ENCODE data around the gene PDE4D. TPM values are rescaled to one million over a fixed set of nuclear protein-coding genes. Genes with fewer than 3 reads are reported as not detected.
"Not testable (repeated sequence)": the region's sequence is repeated elsewhere in the genome, so short reads cannot be mapped to it uniquely, and the experiment has no call there.

The PDE4D gene
- total RNA-seq, 1 donor from 2014 or later: 35.1 TPM

DNA sequence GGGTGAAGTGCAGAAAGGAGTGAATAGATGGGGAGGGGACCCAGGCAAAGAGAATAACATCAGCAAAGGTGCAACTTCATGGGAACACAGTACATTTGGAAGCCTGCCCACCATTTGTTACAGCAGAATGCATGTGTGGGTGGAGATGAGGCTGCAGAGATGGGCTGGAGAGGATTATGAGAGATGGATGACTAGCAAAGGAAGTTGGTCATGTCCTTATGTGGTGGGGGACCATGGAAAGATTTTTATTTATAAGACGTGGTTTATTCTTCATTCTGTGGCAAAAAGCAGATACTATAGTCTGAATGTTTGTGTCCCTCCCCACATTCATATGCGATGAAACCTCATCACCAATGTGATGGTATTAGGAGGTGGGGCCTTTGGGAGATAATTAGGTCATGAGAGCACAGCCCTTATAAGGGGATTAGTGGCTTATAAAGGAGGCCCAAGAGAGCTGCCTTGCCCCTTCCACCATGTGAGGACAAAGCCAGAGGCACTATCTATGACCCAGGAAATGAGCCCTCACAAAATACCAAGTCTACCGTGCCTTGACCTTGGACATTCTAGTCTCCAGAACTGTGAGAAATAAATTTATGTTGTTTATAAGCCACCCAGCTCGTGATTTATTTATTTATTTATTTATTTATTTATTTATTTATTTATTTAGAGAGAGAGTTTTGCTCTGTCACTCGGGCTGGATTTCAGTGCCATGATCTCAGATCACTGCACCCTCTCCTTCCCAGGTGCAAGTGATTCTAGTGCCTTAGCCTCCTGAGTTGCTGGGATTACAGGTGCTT lies 827.0 kb downstream of the PDE4D start:
- DNase-seq: no peak

DNA sequence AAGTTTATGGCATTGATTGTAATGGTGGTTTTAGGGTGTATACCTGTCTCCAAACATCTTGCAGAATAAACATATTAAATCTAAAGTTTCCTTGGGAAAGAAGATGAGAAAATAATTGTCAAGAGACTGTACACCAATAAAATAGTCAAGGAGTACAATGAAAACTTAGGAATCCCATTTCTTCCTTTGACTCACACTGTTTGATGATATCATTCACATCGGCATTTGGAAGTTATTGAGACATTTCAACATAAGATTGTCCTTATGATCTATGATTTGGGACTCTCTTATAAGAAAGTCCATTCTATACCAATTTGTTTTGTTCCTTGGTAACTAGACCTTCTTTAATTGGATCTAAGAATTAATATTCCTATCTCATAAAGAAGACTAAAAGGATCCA lies 828.0 kb downstream of the PDE4D start:
- DNase-seq (no peak), ATAC-seq (no peak)
- intact Hi-C loops (cut with micrococcal nuclease): no loop called here

More for the DNA sequence above, 827.0 kb downstream of the PDE4D start:
- no peak for ATAC-seq
- intact Hi-C loops (cut with micrococcal nuclease): no loop called here

DNA sequence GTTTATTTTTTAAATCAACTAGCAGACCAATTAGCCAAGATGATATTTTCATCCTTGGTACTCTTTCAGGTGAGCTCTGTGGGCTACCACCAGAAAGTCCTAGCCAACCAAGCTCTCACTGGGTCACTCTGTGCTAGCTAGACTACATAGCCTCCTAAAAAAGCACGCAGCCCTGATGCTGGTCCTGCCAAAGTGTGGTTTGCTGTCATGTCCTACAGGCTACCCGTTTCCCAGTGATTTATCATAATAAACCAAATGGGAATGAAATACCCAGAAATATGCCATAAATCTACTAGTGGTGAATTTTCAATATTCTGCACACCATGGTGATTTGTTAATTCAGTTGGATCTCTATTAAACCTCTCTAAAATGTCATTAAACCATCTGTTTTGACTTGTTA lies 829.2 kb downstream of the PDE4D start:
- DNase-seq: no peak
- intact Hi-C loops (cut with micrococcal nuclease): no loop called here
- no peak for ATAC-seq

DNA sequence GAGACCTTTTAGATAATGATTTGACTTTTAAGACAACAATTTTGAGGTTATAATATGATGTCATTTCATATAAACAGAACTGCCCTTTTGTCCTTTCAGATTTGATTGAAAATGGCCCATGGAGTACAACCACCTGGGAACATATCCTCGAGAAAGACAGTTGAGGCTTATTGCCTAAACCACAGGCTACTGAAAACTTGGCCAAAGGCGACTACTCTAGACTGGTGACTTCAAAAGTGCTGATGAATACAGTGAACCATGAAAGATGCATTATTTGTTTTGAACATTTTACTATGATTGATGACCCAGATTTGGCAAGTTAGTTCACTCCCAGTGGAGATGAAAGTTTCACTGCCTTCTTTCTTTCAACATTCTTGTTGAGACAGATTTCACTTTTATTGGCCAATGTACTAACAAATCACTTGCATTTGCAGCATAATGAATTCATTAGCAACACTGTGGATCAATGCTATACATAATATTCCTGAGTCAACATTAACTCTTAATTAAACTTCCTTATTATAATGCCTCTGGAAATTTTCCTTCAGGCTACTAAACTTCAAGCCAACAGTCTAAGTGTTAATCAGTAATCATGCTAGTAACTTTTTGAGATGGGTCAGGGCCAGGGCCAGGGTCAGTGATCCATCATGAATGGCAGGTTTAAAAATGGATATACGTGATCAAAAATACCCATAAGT lies 830.4 kb downstream of the PDE4D start:
- peak; percentile 53 for ATAC-seq
- intact Hi-C loops (cut with micrococcal nuclease): no loop called here
- DNase-seq: no peak

DNA sequence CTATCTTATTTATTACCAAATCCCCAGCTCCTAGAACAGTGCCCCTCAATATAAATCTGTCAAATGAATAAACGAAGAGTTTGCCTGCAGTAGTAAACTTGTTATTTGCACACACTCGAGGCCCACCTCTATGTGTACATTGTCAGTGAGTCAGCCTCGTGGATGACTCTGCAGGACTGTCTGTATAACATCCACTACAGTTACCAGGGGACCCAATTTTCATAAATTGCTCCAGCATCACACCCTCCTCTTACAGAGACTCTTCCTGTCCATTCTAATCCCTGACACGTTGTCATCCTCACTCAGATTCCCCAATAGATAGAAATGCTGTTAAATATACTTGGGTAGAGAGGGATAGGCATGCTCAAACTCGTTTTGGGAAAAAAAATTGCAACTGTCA lies 832.1 kb downstream of the PDE4D start:
- no peak for ATAC-seq
- intact Hi-C loops (cut with micrococcal nuclease): no loop called here
- no peak for DNase-seq

DNA sequence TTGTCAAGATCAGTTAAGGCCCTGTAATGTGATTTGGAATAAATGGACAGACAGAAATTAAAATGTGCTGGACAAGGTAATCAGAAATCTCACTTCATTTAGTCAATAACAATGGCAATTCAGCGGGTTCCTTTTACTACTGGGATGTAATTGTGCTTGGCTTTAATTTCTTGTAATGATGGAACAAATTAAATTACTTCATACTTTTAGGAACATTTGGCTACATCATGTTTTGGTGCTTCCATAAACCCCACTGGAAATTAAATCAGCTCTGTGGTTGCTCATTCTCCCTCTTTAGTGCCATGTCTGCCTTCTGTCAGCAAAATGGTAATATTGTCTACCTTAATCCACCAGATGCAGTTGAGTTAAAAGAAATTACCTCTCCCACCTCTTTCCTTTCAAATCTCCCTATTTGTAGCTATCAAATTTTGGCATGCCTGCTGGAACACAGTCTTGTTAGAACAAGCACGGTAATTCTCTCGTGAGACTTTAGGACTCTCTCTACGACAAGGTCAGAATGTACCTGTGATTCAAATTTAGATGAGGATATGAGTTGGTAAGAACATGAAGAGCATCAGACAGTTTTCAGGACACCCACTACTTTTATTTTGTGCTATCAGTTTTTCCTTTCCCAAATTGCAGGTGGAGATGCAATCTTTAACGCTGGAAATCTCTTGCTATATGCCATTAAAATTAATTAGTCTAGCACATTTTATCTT lies 834.4 kb downstream of the PDE4D start:
- no peak for ATAC-seq
- intact Hi-C loops (cut with micrococcal nuclease): no loop called here
- no peak for DNase-seq

DNA sequence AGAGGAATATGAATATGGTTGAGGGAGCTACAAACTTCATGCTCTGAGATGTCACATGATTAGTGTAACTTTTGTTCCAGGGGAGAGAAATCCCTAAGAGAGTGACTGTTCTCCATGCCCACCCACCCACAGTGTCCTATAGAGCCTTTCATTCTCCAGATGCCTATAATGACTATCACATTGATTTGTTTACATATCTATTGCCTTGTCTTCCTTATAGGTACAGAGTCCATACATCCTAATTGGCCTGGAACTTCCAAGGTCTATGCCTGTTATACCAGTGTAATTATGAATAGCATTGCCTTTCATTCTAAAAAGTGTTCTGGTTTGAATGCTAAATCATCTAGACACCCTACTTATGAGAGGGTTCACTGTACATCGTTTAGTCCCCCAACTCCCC lies 835.3 kb downstream of the PDE4D start:
- DNase-seq (no peak), ATAC-seq (no peak)
- intact Hi-C loops (cut with micrococcal nuclease): no loop called here

DNA sequence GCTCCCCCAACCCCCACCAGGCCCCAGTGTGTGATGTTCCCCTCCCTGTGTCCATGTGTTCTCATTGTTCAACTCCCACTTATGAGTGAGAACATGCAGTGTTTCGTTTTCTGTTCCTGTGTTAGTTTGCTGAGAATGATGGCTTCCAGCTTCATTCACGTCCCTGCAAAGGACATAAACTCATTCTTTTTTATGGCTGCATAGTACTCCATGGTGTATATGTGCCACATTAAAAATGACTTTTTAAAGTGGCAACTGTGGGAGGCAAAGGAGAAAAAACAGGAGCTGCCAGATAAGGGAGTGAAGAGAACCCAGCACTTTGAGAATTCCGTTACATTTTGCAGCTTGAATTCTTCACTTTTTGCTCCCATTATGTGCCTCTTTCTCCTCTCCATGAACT lies 836.9 kb downstream of the PDE4D start:
- ATAC-seq; DNase-seq; intact Hi-C loops (cut with micrococcal nuclease): not testable (repeated sequence)

- no peak for DNase-seq
- ATAC-seq: no peak
- intact Hi-C loops (cut with micrococcal nuclease): no loop called here
Measured at GRCh38 chr5:59055745-59056448, 837.6 kb downstream of the PDE4D start.

GRCh38 chr5:59054963-59055528 lies 838.5 kb downstream of the PDE4D start:
- ATAC-seq: no peak

GRCh38 chr5:59051951-59052350 lies 841.6 kb downstream of the PDE4D start:
- no peak for ATAC-seq
- intact Hi-C loops (cut with micrococcal nuclease): no loop called here
- no peak for DNase-seq

More at GRCh38 chr5:59054963-59055528, 838.5 kb downstream of the PDE4D start:
- no peak for DNase-seq
- intact Hi-C loops (cut with micrococcal nuclease): no loop called here

DNA sequence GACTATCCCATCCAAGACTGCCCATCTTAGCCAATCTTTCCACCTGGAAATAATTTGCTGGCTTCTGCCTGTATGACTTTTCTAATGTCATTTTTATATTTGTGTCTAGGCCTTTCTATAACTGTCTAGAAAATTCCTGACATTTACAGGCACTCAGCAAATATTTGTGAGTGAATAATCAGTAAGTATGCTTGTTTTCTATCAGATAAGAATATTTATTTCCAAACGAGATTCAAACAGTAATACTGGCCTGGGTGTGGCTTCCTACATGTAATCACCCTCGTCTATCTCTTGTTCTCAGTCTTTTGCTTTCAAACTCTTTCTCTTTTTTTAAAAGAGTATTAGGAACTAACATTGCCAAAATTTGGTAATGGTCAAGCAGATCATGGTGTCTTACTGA lies 844.4 kb downstream of the PDE4D start:
- ATAC-seq (no peak), DNase-seq (no peak)
- intact Hi-C loops (cut with micrococcal nuclease): loop anchor here (10.0 kb wide), 1 partner anchor 66 kb away; no protein-coding TSS in a partner anchor

- intact Hi-C loops (cut with micrococcal nuclease): loop anchor here (10.0 kb wide), 1 partner anchor 72 kb away; no protein-coding TSS in a partner anchor
- peak; percentile 79 for DNase-seq
- peak; percentile 9 for ATAC-seq
Measured at GRCh38 chr5:59042201-59043055, 851.1 kb downstream of the PDE4D start.

GRCh38 chr5:59041355-59041754 lies 852.2 kb downstream of the PDE4D start:
- intact Hi-C loops (cut with micrococcal nuclease): loop anchor here (10.0 kb wide), 1 partner anchor 73 kb away; no protein-coding TSS in a partner anchor
- DNase-seq (no peak), ATAC-seq (no peak)

DNA sequence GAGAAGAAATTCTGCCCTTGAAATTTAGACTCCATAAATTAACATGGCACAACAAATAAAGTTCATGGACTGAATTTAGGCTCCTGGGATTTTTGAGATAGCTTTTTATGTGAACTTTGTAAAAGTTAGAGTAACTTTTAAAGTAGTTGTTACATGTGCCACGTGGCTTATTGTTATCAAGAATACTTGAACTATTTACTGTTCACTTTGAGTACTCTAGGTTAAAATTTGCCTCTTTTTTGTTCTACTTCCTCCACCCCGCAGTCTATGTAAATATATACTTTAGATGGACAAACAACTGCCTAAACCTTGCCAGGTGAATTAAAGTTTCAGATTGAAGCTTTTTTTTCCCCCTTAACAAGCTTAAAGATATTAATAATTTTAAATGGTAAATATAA lies 852.7 kb downstream of the PDE4D start:
- intact Hi-C loops (cut with micrococcal nuclease): loop anchor here (10.0 kb wide), 1 partner anchor 74 kb away; no protein-coding TSS in a partner anchor
- DNase-seq (no peak), ATAC-seq (no peak)

- DNase-seq (no peak), ATAC-seq (peak; percentile 58)
- intact Hi-C loops (cut with micrococcal nuclease): loop anchor here (10.0 kb wide), 1 partner anchor 75 kb away; no protein-coding TSS in a partner anchor
Measured at GRCh38 chr5:59040024-59040803, 853.3 kb downstream of the PDE4D start.

All from left ventricle myocardium superior (tissue), 1 donor.